GM19467 (cell line): Measurements from ENCODE around the gene ANKRD33.

ENCODE experiments used
- ATAC-seq: cut with Tn5 transposase; IDR thresholded peaks from one replicate; pipeline ENCODE4 v1.9.1; 2021; ENCODE audit warnings: mild to moderate bottlenecking, moderate library complexity; ENCODE audit not compliant: unreplicated experiment

ANKRD33 gene

DNA sequence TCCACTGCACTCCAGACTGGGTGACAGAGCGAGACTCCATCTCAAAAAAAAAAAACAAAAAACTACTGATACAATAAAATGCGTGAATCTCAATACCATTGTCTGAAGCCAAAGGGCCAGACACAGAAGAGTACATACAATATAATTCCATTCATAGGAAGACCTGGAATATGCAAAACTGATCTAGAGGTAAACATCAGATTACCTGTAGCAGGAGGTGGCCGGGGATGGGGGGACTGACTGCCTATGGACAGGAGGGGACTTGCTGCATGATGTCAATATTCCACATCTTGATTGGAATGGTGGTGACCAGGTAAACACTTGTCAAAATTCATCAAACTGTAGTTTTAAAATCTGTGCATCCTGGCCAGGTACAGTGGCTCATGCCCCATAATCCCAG lies 26.9 kb upstream of the ANKRD33 start:
- no peak for ATAC-seq

GRCh38 chr12:51862947-51863346 lies 25.0 kb upstream of the ANKRD33 start:
- ATAC-seq: no peak

DNA sequence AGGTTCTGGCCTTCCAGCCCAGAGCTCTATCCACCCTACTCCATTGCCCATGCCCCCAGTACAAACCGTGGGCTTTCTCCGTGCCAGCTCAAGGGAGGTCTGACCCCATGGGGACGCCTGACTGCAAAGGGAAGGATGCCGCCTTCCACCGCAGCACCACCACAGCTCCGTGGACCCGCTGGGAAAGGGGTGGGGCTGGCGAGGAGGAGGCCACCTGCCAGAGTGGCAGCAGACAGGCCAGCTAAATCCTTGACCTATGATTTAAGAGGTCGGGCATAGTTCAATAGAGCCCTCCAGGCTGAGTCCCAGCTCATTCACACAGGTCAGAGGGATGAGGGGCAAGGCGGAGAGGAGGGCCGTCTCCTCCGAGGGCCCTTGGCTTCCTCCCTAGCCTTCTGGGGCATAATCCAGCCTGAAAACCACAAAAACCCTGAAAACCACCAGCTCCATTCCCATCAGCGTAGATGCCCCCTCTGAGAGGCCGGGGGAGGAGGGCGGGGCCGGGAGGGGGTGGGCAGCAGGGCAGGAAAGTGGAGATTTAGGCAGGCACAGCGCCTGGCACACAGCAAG lies 24.5 kb upstream of the ANKRD33 start:
- ATAC-seq: no peak

DNA sequence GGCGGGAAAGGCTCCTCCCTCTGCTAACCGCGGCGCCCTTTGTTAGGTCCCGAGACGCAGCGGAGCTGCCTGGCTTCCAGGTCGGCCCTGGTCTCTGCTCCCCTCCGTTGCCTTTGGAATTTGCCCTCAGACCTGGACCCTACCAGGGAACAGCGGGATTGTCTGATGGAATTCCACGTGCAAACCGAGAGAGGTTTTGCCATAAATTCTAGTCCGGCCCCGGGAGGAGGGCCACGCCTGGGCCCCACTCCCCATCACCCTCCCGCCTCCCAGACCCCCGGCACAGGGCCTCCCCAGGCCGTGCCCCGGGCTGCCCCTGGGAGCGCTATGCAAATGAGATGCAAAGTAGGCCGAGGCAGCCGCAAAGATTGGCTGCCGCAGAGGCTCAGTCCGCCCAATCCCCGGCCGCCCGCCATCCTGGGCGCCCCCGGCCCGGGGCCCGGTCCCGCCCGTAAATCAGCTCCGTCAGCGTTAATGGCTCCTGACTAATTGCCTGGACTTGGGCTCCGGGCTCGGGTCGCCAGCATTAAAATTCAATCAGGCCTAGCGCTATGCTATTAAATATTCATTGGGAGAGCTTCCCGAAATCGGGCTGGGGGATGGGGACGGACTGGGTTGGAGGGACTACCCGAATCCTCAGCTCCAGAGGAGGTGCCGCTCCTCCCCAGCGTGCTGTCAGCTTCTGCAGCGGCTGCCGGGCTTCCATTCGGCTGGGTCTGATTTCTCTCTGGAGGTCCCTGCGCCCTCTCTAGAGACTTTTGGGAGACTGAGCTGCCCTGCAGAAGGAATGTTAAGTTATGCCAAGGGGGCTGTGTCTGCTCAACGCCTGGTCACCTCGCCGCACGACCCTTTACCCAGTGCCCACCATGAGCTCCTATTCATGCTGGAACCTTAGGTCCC lies 23.7 kb upstream of the ANKRD33 start:
- ATAC-seq: no peak

DNA sequence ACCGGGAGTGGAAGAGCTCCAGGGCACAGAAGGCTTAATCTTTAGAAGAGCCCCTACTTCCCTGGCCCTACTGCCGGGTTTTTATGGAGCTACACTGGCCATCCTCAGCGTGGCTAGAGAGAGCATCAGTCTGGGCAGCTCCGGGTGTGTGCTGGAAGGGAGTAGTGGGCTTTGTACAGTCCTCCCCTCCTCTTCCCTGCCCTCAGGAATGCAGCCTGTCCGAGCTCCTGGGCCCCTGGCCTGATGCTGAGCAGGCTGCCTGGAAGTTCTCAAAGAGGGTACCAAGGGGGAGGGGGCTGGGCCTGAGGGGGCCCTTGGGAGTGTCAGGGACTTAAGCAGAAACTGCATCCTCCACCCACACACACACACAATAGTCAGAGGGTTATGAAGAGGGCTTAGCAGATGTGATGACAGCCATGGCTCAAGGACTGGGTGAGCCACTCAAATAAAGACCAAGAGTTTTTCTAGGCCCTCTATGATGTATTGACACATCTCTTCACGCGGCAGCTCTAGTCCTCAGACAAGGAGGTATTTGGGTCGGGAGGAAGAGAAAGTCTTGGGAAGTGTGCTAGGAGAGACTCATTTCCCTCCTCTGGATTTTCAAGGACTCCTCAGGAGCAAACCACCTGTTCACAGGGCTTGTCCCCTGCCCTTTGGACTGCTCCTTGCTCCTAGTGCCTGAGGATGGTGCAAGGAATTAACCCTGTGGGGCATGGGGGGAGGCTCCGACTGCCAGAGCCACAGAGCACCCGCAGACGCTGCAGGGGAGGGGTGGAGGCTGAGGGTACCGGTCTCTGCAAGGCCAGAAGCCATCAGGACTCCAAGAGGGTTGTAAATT lies 22.9 kb upstream of the ANKRD33 start:
- ATAC-seq: no peak

GRCh38 chr12:51865757-51866270 lies 22.1 kb upstream of the ANKRD33 start:
- ATAC-seq: no peak

GRCh38 chr12:51866324-51866723 lies 21.6 kb upstream of the ANKRD33 start:
- no peak for ATAC-seq

DNA sequence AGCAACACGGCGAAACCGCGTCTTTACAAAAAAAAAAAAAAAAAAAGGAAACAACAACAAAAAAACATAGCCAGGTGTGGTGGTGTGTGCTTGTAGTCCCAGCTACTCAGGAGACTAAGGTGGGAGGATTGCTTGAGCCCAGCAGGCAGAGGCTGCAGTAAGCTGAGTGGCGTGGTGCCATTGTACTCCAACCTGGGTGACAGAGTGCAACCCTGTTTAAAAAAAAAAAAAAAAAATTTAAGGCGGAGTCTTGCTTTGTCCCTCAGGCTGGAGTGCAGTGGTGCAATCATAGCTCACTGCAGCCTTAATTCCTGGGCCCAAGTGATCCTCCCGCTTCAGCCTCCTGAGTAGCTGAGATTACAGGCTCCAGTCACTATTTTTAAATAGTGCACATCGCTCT lies 21.1 kb upstream of the ANKRD33 start:
- no peak for ATAC-seq

- no peak for ATAC-seq
These were observed 20.5 kb upstream of the ANKRD33 start for GRCh38 chr12:51867371-51867770.

GRCh38 chr12:51867796-51868428 lies 20.0 kb upstream of the ANKRD33 start:
- ATAC-seq: no peak

GRCh38 chr12:51868821-51869495 lies 18.9 kb upstream of the ANKRD33 start:
- ATAC-seq: no peak

GRCh38 chr12:51869496-51869865 lies 18.4 kb upstream of the ANKRD33 start:
- ATAC-seq: no peak

DNA sequence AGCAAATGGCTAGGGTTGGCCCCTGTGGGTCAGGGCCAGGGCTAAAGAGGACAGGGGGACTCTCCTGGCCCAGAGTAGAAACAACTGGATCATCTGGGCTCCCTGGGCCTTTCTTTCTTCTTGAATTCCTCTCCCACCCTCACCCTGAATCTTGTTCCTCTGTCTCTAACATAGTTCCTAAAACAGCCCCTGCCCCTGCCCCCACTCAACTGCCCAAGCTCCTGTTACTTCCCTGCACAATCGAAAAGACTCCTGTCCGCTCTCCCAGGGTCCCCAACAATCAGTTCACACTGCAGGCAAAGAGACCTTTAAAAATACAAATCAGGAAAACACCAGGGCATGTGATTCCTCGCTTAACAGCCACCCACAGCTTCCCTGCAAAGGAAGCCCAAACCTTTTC lies 18.0 kb upstream of the ANKRD33 start:
- no peak for ATAC-seq

- ATAC-seq: no peak
These were observed 17.4 kb upstream of the ANKRD33 start for GRCh38 chr12:51870504-51870903.

GRCh38 chr12:51871126-51871525 lies 16.8 kb upstream of the ANKRD33 start:
- ATAC-seq: no peak

GRCh38 chr12:51871918-51872688 lies 15.8 kb upstream of the ANKRD33 start:
- no peak for ATAC-seq

GRCh38 chr12:51872689-51872981 lies 15.3 kb upstream of the ANKRD33 start:
- no peak for ATAC-seq

GRCh38 chr12:51873251-51873994 lies 14.5 kb upstream of the ANKRD33 start:
- ATAC-seq: no peak

DNA sequence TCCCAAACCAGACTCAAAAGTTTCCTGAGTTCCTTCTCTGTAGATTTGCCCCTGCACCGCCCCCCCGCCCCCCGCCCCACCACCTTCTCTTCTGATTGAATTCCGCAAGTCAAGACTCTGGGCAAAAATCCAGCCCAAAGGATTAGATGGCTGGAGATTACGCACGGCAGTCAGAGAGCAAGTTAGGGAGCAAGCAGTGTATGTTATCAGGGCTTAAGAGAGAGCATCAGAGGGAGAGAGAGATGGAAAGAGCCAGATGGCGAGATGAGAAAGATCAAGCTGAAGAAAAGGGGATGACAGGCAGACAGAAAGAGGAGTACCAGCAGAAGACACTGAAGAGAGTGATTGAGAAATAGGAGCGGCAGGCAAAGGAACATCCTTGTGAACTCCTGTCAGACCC lies 13.9 kb upstream of the ANKRD33 start:
- no peak for ATAC-seq
